T-cell (primary cell): Measurements from ENCODE around the gene METTL22. TPM values are rescaled to one million over a fixed set of nuclear protein-coding genes. Genes with fewer than 3 reads are reported as not detected.
A peak's percentile ranks its signal among the peaks of the same experiment; 100 is the strongest.

Source experiments
- ATAC-seq, 4 experiments: fragments of 200-7000 bp in 3 of 4; fragments of 150-1000 bp in 1 of 4; cut with Tn5 transposase; replicated peaks in 1 of 4; 1 replicate in 3 of 4; 2 replicates in 1 of 4; pipeline ENCODE4 v1.10.0; 2021; ENCODE audit warnings: moderate library complexity in 3 of 4, mild to moderate bottlenecking in 2 of 4, moderate number of reproducible peaks in 1 of 4
- CTCF ChIA-PET, 2 donors: fragments of 300-600 bp; sonication (Branson Sonifier 250); formaldehyde crosslinking; loops; one replicate each; lab custom pipeline; 2022; ENCODE audit warnings: antibody characterized with exemption in 2 of 2; lab: Charles Lee
- POLR2A ChIA-PET, 2 donors: fragments of 300-600 bp; sonication (Branson Sonifier 250); formaldehyde crosslinking; loops; one replicate each; lab custom pipeline; 2022; ENCODE audit warnings: antibody characterized with exemption in 2 of 2; lab: Charles Lee
- DNase-seq, 35 experiments: peaks; one replicate each; pipeline versions ENCODE4 v3.0.0 to v3.0.0-alpha.2; 2013 to 2023
- H3K27ac ChIP-seq: one replicate; pipeline ENCODE4 v1.5.1; 2013; ENCODE audit warnings: low read length
- H3K27me3 ChIP-seq, 2 experiments: replicated peaks in 1 of 2; 1 replicate in 1 of 2; 2 replicates in 1 of 2; pipeline versions ENCODE4 v1.6.1 to v1.7.0; 2013; ENCODE audit warnings: low read length in 1 of 2, mixed read lengths in 1 of 2; ENCODE audit not compliant: control insufficient read depth in 2 of 2, insufficient read depth in 2 of 2; ENCODE audit errors: extremely low read depth in 1 of 2
- H3K36me3 ChIP-seq, 2 donors: 1 replicate in 1 of 2; 2 replicates in 1 of 2; pipeline versions ENCODE4 v1.6.1 to v1.7.0; 2013; ENCODE audit warnings: low read length in 1 of 2; ENCODE audit not compliant: control insufficient read depth in 2 of 2, insufficient read depth in 1 of 2; ENCODE audit errors: extremely low read depth in 1 of 2
- H3K4me1 ChIP-seq, 2 experiments: 1 replicate in 1 of 2; 2 replicates in 1 of 2; pipeline versions ENCODE4 v1.6.1 to v1.7.0; 2013; ENCODE audit warnings: low read length in 2 of 2, mixed read lengths in 1 of 2; ENCODE audit not compliant: insufficient read depth in 2 of 2, control insufficient read depth in 1 of 2; ENCODE audit errors: extremely low read depth in 1 of 2
- H3K4me3 ChIP-seq, 2 donors: 1 replicate in 1 of 2; 2 replicates in 1 of 2; pipeline versions ENCODE4 v1.5.1 to v1.7.0; 2013; ENCODE audit warnings: mild to moderate bottlenecking in 2 of 2, low read length in 1 of 2, moderate library complexity in 1 of 2; ENCODE audit not compliant: control insufficient read depth in 1 of 2; ENCODE audit errors: extremely low read depth in 1 of 2
- H3K9me3 ChIP-seq: 2 replicates; pipeline ENCODE4 v1.7.0; 2013
- H3K27ac Mint-ChIP-seq, 2 donors: one replicate each; pipeline ENCODE4 v1.8.0; 2020 to 2021; ENCODE audit warnings: mild to moderate bottlenecking in 2 of 2, mixed read lengths in 2 of 2
- H3K27me3 Mint-ChIP-seq, 2 donors: one replicate each; pipeline ENCODE4 v1.8.0; 2021 to 2022; ENCODE audit warnings: mixed read lengths in 2 of 2
- H3K36me3 Mint-ChIP-seq: one replicate; pipeline ENCODE4 v1.8.0; 2021; ENCODE audit warnings: mixed read lengths
- H3K4me1 Mint-ChIP-seq, 3 donors: one replicate each; pipeline ENCODE4 v1.8.0; 2020 to 2022; ENCODE audit warnings: mixed read lengths in 3 of 3, mild to moderate bottlenecking in 1 of 3
- H3K4me3 Mint-ChIP-seq, 3 donors: one replicate each; pipeline ENCODE4 v1.8.0; 2020 to 2022; ENCODE audit warnings: mild to moderate bottlenecking in 3 of 3, mixed read lengths in 3 of 3, moderate library complexity in 3 of 3
- H3K9me3 Mint-ChIP-seq, 3 donors: one replicate each; pipeline ENCODE4 v1.8.0; 2020 to 2022; ENCODE audit warnings: mixed read lengths in 3 of 3
- WGBS: methylation state at CpG from one replicate; pipeline ENCODE4 v1.1.5; 2013; ENCODE audit warnings: missing lambda C conversion rate; ENCODE audit not compliant: insufficient coverage; 5-methylcytosine and 5-hydroxymethylcytosine counted together
- total RNA-seq, 35 experiments: library from RNA in 6 of 35; stranded (reverse) in 6 of 35; fragments of 120-200 nt in 1 of 35; gene quantifications; one replicate each; pipeline versions ENCODE4 v1.2.1 to v1.2.4 and lab custom pipeline; 2013 to 2026

The METTL22 gene
- total RNA-seq, 5 donors from 2014 or later (not counting 1 experiment from before 2014, with no cell fraction given): 27.6 to 53.4 (median 34.4) TPM

DNA sequence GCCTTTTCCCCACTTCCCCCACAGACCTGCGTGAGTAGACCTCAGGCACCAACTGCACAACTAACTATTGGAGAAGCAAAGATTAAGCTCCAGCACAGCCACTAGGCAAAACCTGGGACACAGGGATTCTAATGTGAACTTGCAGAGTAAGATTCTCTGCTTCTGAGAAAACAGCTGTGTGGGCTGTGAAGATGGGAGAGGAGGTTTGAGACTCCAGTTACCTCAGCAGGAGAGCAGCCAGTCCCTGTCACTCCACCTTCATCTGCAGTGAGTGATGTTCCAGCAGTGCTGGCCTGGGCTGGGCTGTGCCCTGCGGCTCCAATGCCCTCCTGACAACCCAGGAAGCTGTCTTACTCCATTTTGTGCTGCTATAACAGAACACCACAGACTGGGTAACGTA, 34.9 kb downstream of the METTL22 start:
- Histone ChIP-seq H3K4me1 (no peaks in the 10 kb centered on the region), H3K4me3 (no peak overlapping the region), H3K9me3 (no peaks in the 10 kb centered on the region), H3K27me3 (no peaks in the 10 kb centered on the region), H3K36me3 (no peaks in the 10 kb centered on the region), H3K27ac (no peak overlapping the region)
- ATAC-seq (no peak), DNase-seq (no peak)
- 83% methylated on average over 1 of the region's 3 CpGs for WGBS
- H3K27me3 Mint-ChIP-seq: no peaks in the 10 kb centered on the region
- no peaks in the 10 kb centered on the region for H3K9me3 Mint-ChIP-seq
- H3K4me3 Mint-ChIP-seq: no peak overlapping the region
- POLR2A ChIA-PET: no interaction called here
- H3K4me1 Mint-ChIP-seq: no peaks in the 10 kb centered on the region
- no peak overlapping the region for H3K27ac Mint-ChIP-seq
- CTCF ChIA-PET: no interaction called here
- H3K36me3 Mint-ChIP-seq: peaks cover 3% of the 10 kb centered on the region

- peaks cover 3 to 11% of the 10 kb centered on the region in 2 donors for H3K36me3 ChIP-seq
- POLR2A ChIA-PET: no interaction called here
- no peaks in the 10 kb centered on the region for H3K4me1 ChIP-seq
- H3K9me3 ChIP-seq: no peaks in the 10 kb centered on the region
- Mint-ChIP-seq H3K27me3 (no peaks in the 10 kb centered on the region), H3K4me1 (no peaks in the 10 kb centered on the region), H3K4me3 (no peak overlapping the region), H3K27ac (no peak overlapping the region), H3K9me3 (no peaks in the 10 kb centered on the region), H3K36me3 (peaks cover 15% of the 10 kb centered on the region)
- CTCF ChIA-PET: interaction anchor here (0.6 to 0.7 kb wide), 2 partner anchors 66 to 1859 kb away, joined by 3 to 4 read pairs; no protein-coding TSS in a partner anchor
- no peaks in the 10 kb centered on the region for H3K27me3 ChIP-seq
- no peak overlapping the region for H3K4me3 ChIP-seq
- ATAC-seq (peak in 1 of 4 experiments; percentile 38), DNase-seq (peak in 28 of 35 experiments; percentile 8 to 57 (median 32))
- H3K27ac ChIP-seq: no peak overlapping the region
- 41% methylated on average over 9 of the region's 13 CpGs for WGBS
Observed at GRCh38 chr16:8660841-8661301, 39.4 kb downstream of the METTL22 start.

DNA sequence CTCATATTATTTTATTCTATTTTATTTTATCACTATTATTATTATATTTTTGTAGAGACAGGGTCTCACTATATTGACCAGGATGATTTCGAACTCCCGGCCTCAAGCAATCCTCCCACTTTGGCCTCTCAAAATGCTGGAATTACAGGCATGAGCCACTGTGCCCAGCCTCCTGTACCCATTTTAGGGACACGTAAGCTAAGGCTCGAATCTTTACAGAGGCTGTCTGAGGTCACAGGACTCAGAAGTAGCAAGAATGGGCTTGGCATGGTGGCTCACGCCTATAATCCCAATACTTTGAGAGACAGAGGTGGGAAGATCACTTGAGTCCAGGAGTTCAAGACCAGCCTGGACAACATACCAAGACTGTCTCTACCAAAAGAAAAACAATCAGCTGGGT, 40.2 kb downstream of the METTL22 start:
- Histone ChIP-seq H3K4me3 (no peak overlapping the region), H3K27me3 (no peaks in the 10 kb centered on the region), H3K27ac (no peak overlapping the region), H3K4me1 (no peaks in the 10 kb centered on the region), H3K9me3 (no peaks in the 10 kb centered on the region), H3K36me3 (peaks cover 3 to 11% of the 10 kb centered on the region in 2 donors)
- Mint-ChIP-seq H3K4me1 (no peaks in the 10 kb centered on the region), H3K9me3 (no peaks in the 10 kb centered on the region), H3K27ac (no peak overlapping the region), H3K27me3 (no peaks in the 10 kb centered on the region), H3K36me3 (peaks cover 22% of the 10 kb centered on the region), H3K4me3 (no peak overlapping the region)
- POLR2A ChIA-PET: no interaction called here
- ATAC-seq (no peak), DNase-seq (no peak)
- 100% methylated on average over 2 of the region's 5 CpGs for WGBS
- CTCF ChIA-PET: no interaction called here

DNA sequence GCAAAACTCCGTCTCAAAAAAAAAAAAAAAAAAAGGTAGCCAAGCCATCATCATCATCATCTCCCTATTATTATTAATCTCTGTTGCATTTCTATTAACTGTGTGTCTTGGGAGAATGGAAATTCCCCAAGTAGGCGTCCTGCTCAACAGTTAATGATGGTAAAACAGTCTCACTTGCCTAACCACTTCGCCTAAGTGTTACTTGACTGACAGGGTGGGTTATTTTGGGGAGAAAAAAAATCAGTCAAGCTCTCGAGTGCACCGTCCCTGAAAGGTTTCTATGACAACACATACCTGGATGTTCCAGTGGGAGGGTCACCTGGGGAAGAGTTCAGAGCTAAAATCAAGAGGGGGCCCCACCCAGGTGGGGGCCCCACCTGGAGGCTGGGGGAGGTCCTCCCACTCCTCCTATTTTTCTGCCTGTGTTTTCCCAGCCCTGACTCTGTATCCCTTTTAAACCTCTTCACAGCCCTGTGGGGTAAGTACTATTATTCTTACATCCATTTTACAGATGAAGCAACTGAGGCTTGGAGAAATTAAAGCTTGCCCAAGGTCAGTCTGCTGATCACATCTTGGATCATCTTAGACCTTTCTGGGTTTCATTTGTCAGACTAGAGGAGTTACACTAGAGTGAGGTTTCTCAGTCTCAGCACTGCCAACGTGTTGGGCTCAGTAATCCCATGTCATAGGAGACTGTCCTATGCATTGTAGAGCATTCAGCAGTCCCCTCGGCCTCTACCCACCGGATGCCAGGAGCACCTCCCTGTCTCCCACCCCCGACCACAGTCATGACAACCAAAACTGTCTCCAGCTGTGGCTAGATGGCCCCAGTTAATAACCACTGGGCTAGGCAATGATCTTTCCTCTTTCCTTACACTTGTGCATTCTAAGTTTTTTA, 41.9 kb downstream of the METTL22 start:
- Histone ChIP-seq H3K4me3 (no peak overlapping the region), H3K4me1 (no peaks in the 10 kb centered on the region), H3K27ac (no peak overlapping the region), H3K27me3 (no peaks in the 10 kb centered on the region), H3K36me3 (peaks cover 6 to 18% of the 10 kb centered on the region in 2 donors), H3K9me3 (no peaks in the 10 kb centered on the region)
- ATAC-seq (no peak), DNase-seq (no peak)
- CTCF ChIA-PET: interaction anchor here in 1 of 2 donors (0.6 to 0.7 kb wide), 2 partner anchors 220 to 471 kb away, joined by 3 to 5 read pairs; no protein-coding TSS in a partner anchor
- Mint-ChIP-seq H3K4me1 (no peaks in the 10 kb centered on the region), H3K27ac (no peak overlapping the region), H3K4me3 (no peak overlapping the region), H3K36me3 (peaks cover 26% of the 10 kb centered on the region), H3K9me3 (no peaks in the 10 kb centered on the region), H3K27me3 (no peaks in the 10 kb centered on the region)
- WGBS: 68% methylated on average over 3 of the region's 9 CpGs
- POLR2A ChIA-PET: interaction anchor here in 1 of 2 donors (0.5 kb wide), 1 partner anchor 8 kb away, joined by 4 read pairs; no protein-coding TSS in a partner anchor

- H3K27me3 Mint-ChIP-seq: no peaks in the 10 kb centered on the region
- Histone ChIP-seq H3K4me3 (no peak overlapping the region), H3K9me3 (no peaks in the 10 kb centered on the region), H3K4me1 (no peaks in the 10 kb centered on the region), H3K27me3 (no peaks in the 10 kb centered on the region), H3K27ac (no peak overlapping the region), H3K36me3 (peaks cover 6 to 18% of the 10 kb centered on the region in 2 donors)
- CTCF ChIA-PET: no interaction called here
- H3K36me3 Mint-ChIP-seq: peaks cover 29% of the 10 kb centered on the region
- ATAC-seq (no peak), DNase-seq (no peak)
- WGBS: 83% methylated on average over 6 of the region's 6 CpGs
- H3K4me1 Mint-ChIP-seq: no peaks in the 10 kb centered on the region
- no peak overlapping the region for H3K4me3 Mint-ChIP-seq
- POLR2A ChIA-PET: no interaction called here
- H3K27ac Mint-ChIP-seq: no peak overlapping the region
- no peaks in the 10 kb centered on the region for H3K9me3 Mint-ChIP-seq
Observed at GRCh38 chr16:8665529-8665928, 44.0 kb downstream of the METTL22 start.

GRCh38 chr16:8667492-8667891, 46.0 kb downstream of the METTL22 start:
- Mint-ChIP-seq H3K9me3 (no peaks in the 10 kb centered on the region), H3K36me3 (peaks cover 29% of the 10 kb centered on the region), H3K4me1 (no peaks in the 10 kb centered on the region), H3K4me3 (no peak overlapping the region), H3K27me3 (no peaks in the 10 kb centered on the region), H3K27ac (no peak overlapping the region)
- DNase-seq (no peak), ATAC-seq (no peak)
- POLR2A ChIA-PET: no interaction called here
- no peaks in the 10 kb centered on the region for H3K9me3 ChIP-seq
- CTCF ChIA-PET: no interaction called here
- peaks cover 6 to 15% of the 10 kb centered on the region in 2 donors for H3K36me3 ChIP-seq
- no peaks in the 10 kb centered on the region for H3K4me1 ChIP-seq
- no peak overlapping the region for H3K27ac ChIP-seq
- WGBS: 52% methylated on average over 2 of the region's 3 CpGs
- no peaks in the 10 kb centered on the region for H3K27me3 ChIP-seq
- no peak overlapping the region for H3K4me3 ChIP-seq
